CD8-positive, alpha-beta memory T cell (primary cell): ENCODE results near the gene SYPL2. TPM values are rescaled to one million over a fixed set of nuclear protein-coding genes. Genes with fewer than 3 reads are reported as not detected.
"Not testable (repeated sequence)": the region's sequence is repeated elsewhere in the genome, so short reads cannot be mapped to it uniquely, and the experiment has no call there.

Experiments used
- CTCF ChIA-PET: fragments of 350-600 bp; sonication (Branson Sonifier 250); formaldehyde crosslinking; loops from one replicate; lab custom pipeline; 2021; ENCODE audit warnings: antibody characterized with exemption; lab: Charles Lee
- POLR2A ChIA-PET: fragments of 350-600 bp; sonication (Branson Sonifier 250); formaldehyde crosslinking; loops from one replicate; lab custom pipeline; 2021; ENCODE audit warnings: antibody characterized with exemption; lab: Charles Lee
- DNase-seq, 5 donors: peaks; one replicate each; pipeline versions ENCODE4 v3.0.0 to v3.0.0-alpha.2; 2020 to 2022; ENCODE audit warnings: mixed read lengths in 1 of 5
- H3K27ac ChIP-seq: one replicate; pipeline ENCODE4 v1.7.0; 2013; ENCODE audit warnings: low read depth, mild to moderate bottlenecking, low read length, moderate library complexity
- H3K27me3 ChIP-seq: 2 replicates; pipeline ENCODE4 v1.7.0; 2013; ENCODE audit warnings: low read length, mild to moderate bottlenecking; ENCODE audit not compliant: insufficient read depth, poor library complexity, severe bottlenecking
- H3K36me3 ChIP-seq: 2 replicates; pipeline ENCODE4 v1.7.0; 2013; ENCODE audit warnings: mild to moderate bottlenecking, low read length, moderate library complexity; ENCODE audit not compliant: insufficient read depth
- H3K4me1 ChIP-seq: 2 replicates; pipeline ENCODE4 v1.7.0; 2013; ENCODE audit warnings: mild to moderate bottlenecking, low read length, moderate library complexity; ENCODE audit not compliant: insufficient read depth
- H3K4me3 ChIP-seq: 2 replicates; pipeline ENCODE4 v1.7.0; 2013; ENCODE audit warnings: mild to moderate bottlenecking, low read length
- H3K9me3 ChIP-seq: 2 replicates; pipeline ENCODE4 v1.7.0; 2013; ENCODE audit warnings: mild to moderate bottlenecking, low read length
- H3K27ac Mint-ChIP-seq, 8 donors: one replicate each; pipeline ENCODE4 v1.8.0; 2020 to 2021; ENCODE audit warnings: mixed read lengths in 8 of 8, mild to moderate bottlenecking in 6 of 8, inconsistent platforms in 3 of 8, moderate library complexity in 3 of 8
- H3K27me3 Mint-ChIP-seq, 2 donors: one replicate each; pipeline ENCODE4 v1.8.0; 2020 to 2021; ENCODE audit warnings: mixed read lengths in 2 of 2, mild to moderate bottlenecking in 1 of 2, moderate library complexity in 1 of 2
- H3K36me3 Mint-ChIP-seq, 3 donors: one replicate each; pipeline ENCODE4 v1.8.0; 2020 to 2021; ENCODE audit warnings: mixed read lengths in 3 of 3, inconsistent platforms in 1 of 3, mild to moderate bottlenecking in 1 of 3
- H3K4me1 Mint-ChIP-seq, 3 donors: one replicate each; pipeline ENCODE4 v1.8.0; 2020 to 2021; ENCODE audit warnings: mixed read lengths in 3 of 3, inconsistent platforms in 1 of 3, mild to moderate bottlenecking in 1 of 3
- H3K4me3 Mint-ChIP-seq, 7 donors: one replicate each; pipeline ENCODE4 v1.8.0; 2020 to 2021; ENCODE audit warnings: mixed read lengths in 7 of 7, mild to moderate bottlenecking in 6 of 7, moderate library complexity in 4 of 7, inconsistent platforms in 2 of 7
- H3K9me3 Mint-ChIP-seq, 5 donors: one replicate each; pipeline ENCODE4 v1.8.0; 2020 to 2022; ENCODE audit warnings: mixed read lengths in 5 of 5, mild to moderate bottlenecking in 3 of 5, moderate library complexity in 2 of 5, inconsistent platforms in 1 of 5
- polyA plus RNA-seq: library from polyadenylated mRNA; unstranded; fragments of 300-500 nt; fragmentation: Illumina TruSeq; gene quantifications from one replicate; pipeline ENCODE4 v1.2.3, GENCODE V29; 2021
- total RNA-seq, 2 experiments: library from RNA; stranded (reverse); gene quantifications; one replicate each; pipeline ENCODE4 v1.2.3, GENCODE V29; 2021

The SYPL2 gene
- total and polyA plus RNA-seq, 3 experiments from 2014 or later, result 0.07 TPM; not detected in 1

DNA sequence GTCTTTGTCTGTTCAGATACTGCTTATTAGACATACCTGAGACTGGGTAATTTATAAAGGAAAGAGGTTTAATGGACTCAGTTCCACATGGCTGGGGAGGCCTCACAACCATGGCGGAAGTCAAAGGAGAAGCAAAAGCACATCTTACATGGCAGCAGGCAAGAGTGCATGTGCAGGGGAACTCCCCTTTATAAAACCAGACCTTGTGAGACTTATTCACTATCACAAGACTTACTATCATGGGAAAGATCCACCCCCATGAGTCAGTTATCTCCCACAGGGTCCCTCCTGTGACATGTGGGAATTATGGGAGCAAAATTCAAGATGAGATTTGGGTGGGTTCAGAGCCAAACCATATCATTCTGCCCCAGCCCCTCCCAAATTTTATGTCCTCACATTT is 33.0 kb upstream of the SYPL2 start:
- H3K27ac Mint-ChIP-seq, result no peak overlapping the region
- Histone ChIP-seq H3K4me1 (no peaks in the 10 kb centered on the region), H3K4me3 (no peak overlapping the region), H3K27ac (no peak overlapping the region), H3K9me3 (no peaks in the 10 kb centered on the region), H3K27me3 (no peaks in the 10 kb centered on the region), H3K36me3 (no peaks in the 10 kb centered on the region)
- no peak overlapping the region for H3K4me3 Mint-ChIP-seq
- H3K27me3 Mint-ChIP-seq, result peaks cover 7 to 19% of the 10 kb centered on the region in 2 donors
- no peaks in the 10 kb centered on the region for H3K4me1 Mint-ChIP-seq
- no peaks in the 10 kb centered on the region for H3K9me3 Mint-ChIP-seq
- DNase-seq, result no peak
- no peaks in the 10 kb centered on the region for H3K36me3 Mint-ChIP-seq
- ChIA-PET CTCF (interaction anchor here (1.4 kb wide), 1 partner anchor 99 kb away, joined by 4 read pairs; no protein-coding TSS in a partner anchor), POLR2A (no interaction called here)

DNA sequence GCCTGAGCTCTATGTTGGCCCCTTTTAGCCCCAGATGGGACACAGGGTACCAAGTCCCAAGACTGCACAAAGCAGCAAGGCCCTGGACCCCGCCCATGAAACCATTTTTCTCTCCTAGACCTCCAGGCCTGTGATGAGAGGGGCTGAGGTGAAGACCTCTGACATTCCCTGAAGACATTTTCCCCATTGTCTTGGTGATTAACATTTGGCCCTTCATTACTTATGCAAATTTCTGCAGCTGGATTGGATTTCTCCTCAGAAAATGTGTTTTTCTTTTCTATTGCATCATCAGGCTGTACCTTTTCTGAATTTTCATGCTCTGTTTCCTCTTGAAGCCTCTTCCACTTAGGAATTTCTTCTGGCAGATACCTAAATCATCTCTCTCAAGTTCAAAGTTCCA is 31.9 kb upstream of the SYPL2 start:
- ChIA-PET CTCF (interaction anchor here (1.4 kb wide), 1 partner anchor 98 kb away, joined by 4 read pairs; no protein-coding TSS in a partner anchor), POLR2A (no interaction called here)
- H3K4me1 Mint-ChIP-seq, result no peaks in the 10 kb centered on the region
- Histone ChIP-seq H3K27ac (no peak overlapping the region), H3K27me3 (no peaks in the 10 kb centered on the region), H3K4me1 (no peaks in the 10 kb centered on the region), H3K4me3 (no peak overlapping the region), H3K9me3 (no peaks in the 10 kb centered on the region), H3K36me3 (no peaks in the 10 kb centered on the region)
- no peaks in the 10 kb centered on the region for H3K36me3 Mint-ChIP-seq
- no peak overlapping the region for H3K4me3 Mint-ChIP-seq
- H3K27ac Mint-ChIP-seq, result no peak overlapping the region
- DNase-seq, result no peak
- no peaks in the 10 kb centered on the region for H3K9me3 Mint-ChIP-seq
- peaks cover 7 to 19% of the 10 kb centered on the region in 2 donors for H3K27me3 Mint-ChIP-seq

- H3K27me3 Mint-ChIP-seq, result peaks cover 7 to 19% of the 10 kb centered on the region in 2 donors
- no peak for DNase-seq
- ChIA-PET POLR2A (no interaction called here), CTCF (interaction anchor here (1.0 kb wide), 1 partner anchor 45 kb away, joined by 3 read pairs; the partner anchor contains the start of gene ATXN7L2)
- no peak overlapping the region for H3K27ac ChIP-seq
- H3K4me3 Mint-ChIP-seq, result no peak overlapping the region
- H3K4me1 Mint-ChIP-seq, result no peaks in the 10 kb centered on the region
- H3K9me3 ChIP-seq, result no peaks in the 10 kb centered on the region
- H3K4me1 ChIP-seq, result no peaks in the 10 kb centered on the region
- H3K27ac Mint-ChIP-seq, result no peak overlapping the region
- no peaks in the 10 kb centered on the region for H3K36me3 Mint-ChIP-seq
- H3K4me3 ChIP-seq, result no peak overlapping the region
- no peaks in the 10 kb centered on the region for H3K36me3 ChIP-seq
- H3K9me3 Mint-ChIP-seq, result no peaks in the 10 kb centered on the region
- peaks cover 9% of the 10 kb centered on the region for H3K27me3 ChIP-seq
Measured at GRCh38 chr1:109438798-109439297, 27.5 kb upstream of the SYPL2 start.

- no peak overlapping the region for H3K27ac Mint-ChIP-seq
- H3K4me1 ChIP-seq, result no peaks in the 10 kb centered on the region
- H3K36me3 ChIP-seq, result no peaks in the 10 kb centered on the region
- no peaks in the 10 kb centered on the region for H3K9me3 ChIP-seq
- DNase-seq, result no peak
- no peak overlapping the region for H3K27ac ChIP-seq
- CTCF ChIA-PET, result no interaction called here
- H3K4me3 Mint-ChIP-seq, result no peak overlapping the region
- peaks cover 9% of the 10 kb centered on the region for H3K27me3 ChIP-seq
- POLR2A ChIA-PET, result no interaction called here
- no peak overlapping the region for H3K4me3 ChIP-seq
- H3K9me3 Mint-ChIP-seq, result no peaks in the 10 kb centered on the region
- peaks cover 0 to 1% (median 0%) of the 10 kb centered on the region in 3 donors for H3K36me3 Mint-ChIP-seq
- H3K27me3 Mint-ChIP-seq, result peaks cover 10 to 11% of the 10 kb centered on the region in 2 donors
- H3K4me1 Mint-ChIP-seq, result no peaks in the 10 kb centered on the region
Measured at GRCh38 chr1:109441069-109441468, 25.3 kb upstream of the SYPL2 start.

GRCh38 chr1:109443476-109443875 is 22.9 kb upstream of the SYPL2 start:
- Histone ChIP-seq H3K4me1 (no peaks in the 10 kb centered on the region), H3K27me3 (peaks cover 9% of the 10 kb centered on the region), H3K36me3 (no peaks in the 10 kb centered on the region), H3K9me3 (no peaks in the 10 kb centered on the region), H3K27ac (no peak overlapping the region), H3K4me3 (no peak overlapping the region)
- ChIA-PET CTCF (no interaction called here), POLR2A (no interaction called here)
- no peak overlapping the region for H3K4me3 Mint-ChIP-seq
- no peaks in the 10 kb centered on the region for H3K4me1 Mint-ChIP-seq
- DNase-seq, result no peak
- H3K36me3 Mint-ChIP-seq, result peaks cover 0 to 6% (median 1%) of the 10 kb centered on the region in 3 donors
- no peaks in the 10 kb centered on the region for H3K9me3 Mint-ChIP-seq
- H3K27me3 Mint-ChIP-seq, result peaks cover 17 to 22% of the 10 kb centered on the region in 2 donors
- no peak overlapping the region for H3K27ac Mint-ChIP-seq

DNA sequence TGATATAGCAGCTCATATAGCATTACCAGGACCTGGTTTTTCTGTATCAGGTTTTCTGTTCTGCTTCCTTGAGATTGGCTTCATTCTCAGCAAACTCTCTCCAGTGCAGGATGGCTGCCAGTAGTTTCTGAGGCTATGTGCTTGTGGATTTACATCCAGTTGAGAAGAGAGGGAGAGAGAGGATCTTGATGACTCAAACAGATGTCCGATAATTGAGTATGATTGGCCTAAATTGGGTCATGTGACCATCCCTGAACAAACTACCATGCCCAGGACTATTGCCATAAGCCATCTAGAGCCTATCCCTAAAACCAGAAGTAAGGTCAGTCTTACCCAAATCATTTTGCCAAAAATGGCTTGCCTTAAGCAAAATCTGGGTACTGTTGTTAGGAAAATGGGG is 22.0 kb upstream of the SYPL2 start:
- H3K4me1 Mint-ChIP-seq, result no peaks in the 10 kb centered on the region
- DNase-seq, result no peak
- peaks cover 23 to 25% of the 10 kb centered on the region in 2 donors for H3K27me3 Mint-ChIP-seq
- H3K9me3 Mint-ChIP-seq, result no peaks in the 10 kb centered on the region
- H3K4me1 ChIP-seq, result no peaks in the 10 kb centered on the region
- H3K4me3 ChIP-seq, result no peak overlapping the region
- no peaks in the 10 kb centered on the region for H3K36me3 ChIP-seq
- no peak overlapping the region for H3K27ac ChIP-seq
- H3K27ac Mint-ChIP-seq, result no peak overlapping the region
- no peak overlapping the region for H3K4me3 Mint-ChIP-seq
- peaks cover 9% of the 10 kb centered on the region for H3K27me3 ChIP-seq
- POLR2A ChIA-PET, result no interaction called here
- no peaks in the 10 kb centered on the region for H3K9me3 ChIP-seq
- CTCF ChIA-PET, result no interaction called here
- H3K36me3 Mint-ChIP-seq, result peaks cover 0 to 6% (median 1%) of the 10 kb centered on the region in 3 donors

- H3K27ac ChIP-seq, H3K9me3 ChIP-seq, H3K27me3 ChIP-seq, H3K4me3 ChIP-seq, H3K4me3 Mint-ChIP-seq, H3K27ac Mint-ChIP-seq, H3K36me3 Mint-ChIP-seq, POLR2A ChIA-PET, H3K4me1 ChIP-seq, H3K9me3 Mint-ChIP-seq, H3K36me3 ChIP-seq, DNase-seq, H3K4me1 Mint-ChIP-seq, CTCF ChIA-PET: not testable (repeated sequence)
- peaks cover 34 to 43% of the 10 kb centered on the region in 2 donors for H3K27me3 Mint-ChIP-seq
Measured at GRCh38 chr1:109445949-109446695, 20.2 kb upstream of the SYPL2 start.

- CTCF ChIA-PET, result no interaction called here
- no peaks in the 10 kb centered on the region for H3K4me1 ChIP-seq
- no peak overlapping the region for H3K27ac ChIP-seq
- Mint-ChIP-seq H3K36me3 (peaks cover 0 to 6% (median 1%) of the 10 kb centered on the region in 3 donors), H3K9me3 (peaks cover 0 to 3% (median 0%) of the 10 kb centered on the region in 5 donors), H3K27me3 (peaks cover 39 to 49% of the 10 kb centered on the region in 2 donors), H3K27ac (no peak overlapping the region), H3K4me1 (no peaks in the 10 kb centered on the region), H3K4me3 (no peak overlapping the region)
- no peak for DNase-seq
- H3K9me3 ChIP-seq, result no peaks in the 10 kb centered on the region
- no peak overlapping the region for H3K4me3 ChIP-seq
- H3K27me3 ChIP-seq, result peaks cover 9% of the 10 kb centered on the region
- no peaks in the 10 kb centered on the region for H3K36me3 ChIP-seq
- POLR2A ChIA-PET, result no interaction called here
Measured at GRCh38 chr1:109447524-109447923, 18.8 kb upstream of the SYPL2 start.
